H1 (cell line): ENCODE results near the gene ALKAL2. TPM values are rescaled to one million over a fixed set of nuclear protein-coding genes. Genes with fewer than 3 reads are reported as not detected.

ENCODE experiments used
- CTCF ChIA-PET: fragments of 300-600 bp; sonication (Branson Sonifier 250); formaldehyde crosslinking; loops from one replicate; lab custom pipeline; 2021; ENCODE audit not compliant: partially characterized antibody; lab: Charles Lee
- POLR2A ChIA-PET: fragments of 300-600 bp; sonication (Branson Sonifier 250); formaldehyde crosslinking; loops from one replicate; lab custom pipeline; 2021; ENCODE audit warnings: inconsistent platforms; ENCODE audit not compliant: partially characterized antibody; lab: Charles Lee
- DNase-seq, 2 experiments: peaks; one replicate each; pipeline versions ENCODE4 v3.0.0 to v3.0.0-alpha.2; 2010 to 2022; ENCODE audit warnings: low spot score in 2 of 2, low read depth in 1 of 2, mixed read lengths in 1 of 2
- FAIRE-seq: peaks from 2 replicates; lab custom pipeline; 2011; peaks lifted over from hg19 to GRCh38; lab: Jason Lieb, UNC
- H2AFZ ChIP-seq: 2 replicates; pipeline ENCODE4 v1.8.1; 2012; ENCODE audit warnings: low read length, inconsistent platforms
- H2AK5ac ChIP-seq: 2 replicates; pipeline ENCODE4 v1.6.1; 2013; ENCODE audit warnings: low read depth, low read length
- H2BK120ac ChIP-seq: replicated peaks from 2 replicates; pipeline ENCODE3; 2013; ENCODE audit warnings: low read depth, low read length, inconsistent platforms
- H2BK12ac ChIP-seq: 2 replicates; pipeline ENCODE4 v1.6.1; 2013; ENCODE audit warnings: low read depth, low read length
- H2BK15ac ChIP-seq: 2 replicates; pipeline ENCODE4 v1.6.1; 2013; ENCODE audit warnings: low read length
- H2BK20ac ChIP-seq: 2 replicates; pipeline ENCODE4 v1.6.1; 2013; ENCODE audit warnings: low read length
- H2BK5ac ChIP-seq: 2 replicates; pipeline ENCODE4 v1.6.1; 2013; ENCODE audit warnings: low read depth, low read length
- H3K14ac ChIP-seq: 2 replicates; pipeline ENCODE4 v1.6.1; 2013; ENCODE audit warnings: inconsistent platforms; ENCODE audit not compliant: insufficient read length
- H3K18ac ChIP-seq: 2 replicates; pipeline ENCODE4 v1.6.1; 2013; ENCODE audit warnings: low read length; ENCODE audit errors: extremely low read depth
- H3K23ac ChIP-seq: 2 replicates; pipeline ENCODE4 v1.6.1; 2013; ENCODE audit warnings: inconsistent platforms; ENCODE audit not compliant: insufficient read length
- H3K23me2 ChIP-seq: 2 replicates; pipeline ENCODE4 v1.6.1; 2013; ENCODE audit warnings: low read depth, low read length
- H3K27ac ChIP-seq: 2 replicates; pipeline ENCODE4 v1.6.1; 2011; ENCODE audit warnings: low read depth, low read length, inconsistent platforms
- H3K27me3 ChIP-seq, 4 experiments: replicated peaks in 1 of 4; 1 replicate in 1 of 4; 2 replicates in 3 of 4; pipeline versions ENCODE4 v1.6.1 to v1.8.1; 2011 to 2013; ENCODE audit warnings: low read length in 3 of 4, mild to moderate bottlenecking in 3 of 4, inconsistent platforms in 2 of 4, mixed read lengths in 2 of 4, moderate library complexity in 1 of 4; ENCODE audit not compliant: control insufficient read depth in 3 of 4, insufficient read depth in 3 of 4; ENCODE audit errors: extremely low read depth in 1 of 4
- H3K36me3 ChIP-seq, 4 experiments: 2 replicates each; pipeline versions ENCODE4 v1.6.1 to v1.8.1; 2011 to 2013; ENCODE audit warnings: mild to moderate bottlenecking in 4 of 4, low read length in 3 of 4, moderate library complexity in 2 of 4, control low read depth in 1 of 4, inconsistent platforms in 1 of 4; ENCODE audit not compliant: insufficient read depth in 4 of 4, control insufficient read depth in 2 of 4
- H3K4ac ChIP-seq: replicated peaks from 2 replicates; pipeline ENCODE3; 2013; ENCODE audit warnings: low read length, low read depth, mixed read lengths, inconsistent platforms; ENCODE audit not compliant: insufficient read length
- H3K4me1 ChIP-seq, 4 experiments: replicated peaks in 1 of 4; 1 replicate in 1 of 4; 2 replicates in 3 of 4; pipeline versions ENCODE4 v1.6.1 to v1.8.1; 2011 to 2013; ENCODE audit warnings: low read length in 3 of 4, inconsistent platforms in 2 of 4, mixed read lengths in 1 of 4; ENCODE audit not compliant: insufficient read depth in 4 of 4, control insufficient read depth in 3 of 4
- H3K4me2 ChIP-seq, 2 experiments: 2 replicates each; pipeline versions ENCODE4 v1.6.1 to v1.8.1; 2011 to 2013; ENCODE audit warnings: low read depth in 2 of 2, low read length in 2 of 2, control low read depth in 1 of 2, inconsistent platforms in 1 of 2, mild to moderate bottlenecking in 1 of 2; ENCODE audit not compliant: insufficient read depth in 1 of 2
- H3K4me3 ChIP-seq, 4 experiments: fragments of 200-600, 300-600 bp in 1 of 4; sonication (generic), shearing (Covaris generic), sonication (Bioruptor Twin) in 1 of 4; 2 replicates each; pipeline versions ENCODE4 v1.5.1 to v1.8.1; 2011 to 2016; ENCODE audit warnings: low read length in 4 of 4, low read depth in 3 of 4, control low read depth in 2 of 4, inconsistent platforms in 2 of 4, mild to moderate bottlenecking in 2 of 4, mixed read lengths in 1 of 4, moderate library complexity in 1 of 4; ENCODE audit not compliant: insufficient read depth in 2 of 4; ENCODE audit errors: extremely low read depth in 1 of 4
- H3K56ac ChIP-seq: replicated peaks from 2 replicates; pipeline ENCODE3; 2013; ENCODE audit warnings: low read depth, mild to moderate bottlenecking, mixed read lengths, low read length, inconsistent platforms; ENCODE audit not compliant: insufficient read length
- H3K79me1 ChIP-seq: 2 replicates; pipeline ENCODE4 v1.6.1; 2013; ENCODE audit warnings: low read depth, low read length, control low read depth
- H3K79me2 ChIP-seq, 2 experiments: 2 replicates each; pipeline versions ENCODE4 v1.6.1 to v1.8.1; 2012 to 2013; ENCODE audit warnings: low read length in 2 of 2, mild to moderate bottlenecking in 2 of 2, inconsistent platforms in 1 of 2; ENCODE audit not compliant: insufficient read depth in 2 of 2, control insufficient read depth in 1 of 2
- H3K9ac ChIP-seq, 4 experiments: replicated peaks in 1 of 4; 1 replicate in 1 of 4; 2 replicates in 3 of 4; pipeline versions ENCODE4 v1.6.1 to v1.8.1; 2011 to 2013; ENCODE audit warnings: low read depth in 3 of 4, low read length in 3 of 4, control low read depth in 2 of 4, mild to moderate bottlenecking in 2 of 4, moderate library complexity in 2 of 4, inconsistent platforms in 1 of 4; ENCODE audit errors: extremely low read depth in 1 of 4
- H3K9me3 ChIP-seq, 2 experiments: 2 replicates each; pipeline versions ENCODE4 v1.6.1 to v1.8.1; 2012 to 2013; ENCODE audit warnings: mild to moderate bottlenecking in 2 of 2, moderate library complexity in 2 of 2, control low read depth in 1 of 2, inconsistent platforms in 1 of 2, low read depth in 1 of 2, low read length in 1 of 2, mixed read lengths in 1 of 2; ENCODE audit not compliant: insufficient read depth in 2 of 2
- H4K20me1 ChIP-seq, 2 experiments: replicated peaks in 1 of 2; 2 replicates each; pipeline versions ENCODE3 to v1.8.1; 2011 to 2013; ENCODE audit warnings: inconsistent platforms in 2 of 2, low read length in 2 of 2, mild to moderate bottlenecking in 1 of 2; ENCODE audit not compliant: insufficient read depth in 2 of 2, control insufficient read depth in 1 of 2
- H4K5ac ChIP-seq: 2 replicates; pipeline ENCODE4 v1.6.1; 2013; ENCODE audit warnings: low read length, low read depth, mixed read lengths, inconsistent platforms; ENCODE audit not compliant: insufficient read length
- H4K8ac ChIP-seq: 2 replicates; pipeline ENCODE4 v1.8.0; 2013; ENCODE audit warnings: mild to moderate bottlenecking, moderate library complexity, low read length, inconsistent platforms; ENCODE audit not compliant: insufficient read depth; ENCODE audit errors: extremely low read depth
- H4K91ac ChIP-seq: replicated peaks from 2 replicates; pipeline ENCODE3; 2013; ENCODE audit warnings: low read length, mixed read lengths, inconsistent platforms; ENCODE audit not compliant: insufficient read length
- CHD1 ChIP-seq: IDR thresholded peaks from 2 replicates; pipeline ENCODE4 v1.6.1; 2012; ENCODE audit warnings: low read depth, low read length, improper control_type of control experiment
- NANOG ChIP-seq: IDR thresholded peaks from 2 replicates; pipeline ENCODE4 v1.6.1; 2011; ENCODE audit warnings: low read length, low read depth, mild to moderate bottlenecking, inconsistent platforms; ENCODE audit not compliant: insufficient read depth, poor library complexity, severe bottlenecking
- TAF1 ChIP-seq: IDR thresholded peaks from 2 replicates; pipeline ENCODE4 v1.6.1; 2011; ENCODE audit warnings: mild to moderate bottlenecking, low read depth, low read length
- WGBS, 2 experiments: shearing (Covaris generic) in 1 of 2; methylation state at CpG; one replicate each; pipeline versions ENCODE4 v1.1.6 to v1.1.7; 2013 to 2015; ENCODE audit warnings: low lambda C conversion rate in 2 of 2, mixed read lengths in 2 of 2, inconsistent platforms in 1 of 2, low coverage in 1 of 2, missing lambda C conversion rate in 1 of 2; ENCODE audit not compliant: insufficient replicate concordance in 2 of 2, insufficient coverage in 1 of 2, insufficient read length in 1 of 2; ENCODE audit errors: extremely low coverage in 1 of 2, missing lambda C conversion rate in 1 of 2; 5-methylcytosine and 5-hydroxymethylcytosine counted together
- polyA plus RNA-seq, 7 experiments: library from polyadenylated mRNA; depleted of rRNA in 3 of 7; stranded (reverse) in 5 of 7; unstranded in 2 of 7; fragments of >200 nt in 5 of 7; fragments of 200-250 nt in 2 of 7; gene quantifications; 1 replicate in 5 of 7; 2 replicates in 1 of 7; 4 replicates in 1 of 7; pipeline versions ENCODE4 v1.2.1 to v1.2.3, GENCODE V29; 2011 to 2013; ENCODE audit warnings: missing spikeins in 2 of 7, mixed read lengths in 2 of 7
- total RNA-seq: library from RNA; stranded (reverse); fragmentation: NEBNext Ultra II Directional; extraction: Animal tissue kit (Norgen Biotek cat#: 25700); gene quantifications from 2 replicates; pipeline ENCODE4 v1.2.1, GENCODE V29; 2021

ALKAL2 gene
- total and polyA plus RNA-seq, 2 of the 8 experiments (the other 6 are each of a cell fraction or from before 2014, with no cell fraction given), result 4.6 to 11.5 TPM

- no peak for FAIRE-seq
These were observed 7.8 kb downstream of the ALKAL2 start for GRCh38 chr2:279956-280649.

More at GRCh38 chr2:279956-280649, 7.8 kb downstream of the ALKAL2 start:
- Histone ChIP-seq H3K4me1 (peaks cover 3 to 18% (median 10%) of the 10 kb centered on the region in 4 experiments), H2BK20ac (no peak overlapping the region), H3K4me2 (no peak overlapping the region), H2BK12ac (no peak overlapping the region), H3K14ac (no peak overlapping the region), H3K9me3 (no peaks in the 10 kb centered on the region), H2AFZ (no peak overlapping the region), H2BK120ac (no peak overlapping the region), H4K8ac (no peak overlapping the region), H2BK15ac (no peak overlapping the region), H3K23me2 (no peaks in the 10 kb centered on the region), H3K36me3 (peaks cover 12 to 65% (median 38%) of the 10 kb centered on the region in 4 experiments), H3K23ac (no peak overlapping the region), H3K27ac (no peak overlapping the region), H3K18ac (no peak overlapping the region), H3K9ac (no peak overlapping the region), H3K56ac (no peak overlapping the region), H3K79me1 (peaks cover 2% of the 10 kb centered on the region; the same call in 1 of the 2 replicates), H4K5ac (no peak overlapping the region), H3K4ac (no peak overlapping the region), H2AK5ac (no peak overlapping the region), H4K91ac (no peak overlapping the region), H2BK5ac (no peak overlapping the region), H3K4me3 (no peak overlapping the region), H3K79me2 (peaks cover 3 to 19% of the 10 kb centered on the region in 2 experiments; a peak in 3 of 4 replicates), H4K20me1 (peaks cover 9 to 18% of the 10 kb centered on the region in 2 experiments), H3K27me3 (no peaks in the 10 kb centered on the region; a peak in 1 of 7 replicates)
- ChIA-PET POLR2A (interaction anchor here (0.6 to 1.1 kb wide), 3 partner anchors 9 to 34 kb away, joined by 3 to 4 read pairs (median 3); partner anchors contain the start of gene SH3YL1), CTCF (interaction anchor here (0.8 to 1.6 kb wide), 6 partner anchors 10 to 156 kb away, joined by 3 to 8 read pairs (median 4); no protein-coding TSS in a partner anchor)
- 93% methylated on average over 4 of the region's 4 CpGs; no CpG with 5 or more reads in 1 of the 2 experiments for WGBS, 2 experiments
- TF ChIP-seq NANOG (no peak), TAF1 (no peak), CHD1 (no peak)
- no peak for DNase-seq
